GM12891 (cell line): ENCODE measurements around the gene MYLK.
"Not testable (repeated sequence)": the region's sequence is repeated elsewhere in the genome, so short reads cannot be mapped to it uniquely, and the experiment has no call there.

Experiments used
- POLR2A ChIP-seq: IDR thresholded peaks from 2 replicates; pipeline ENCODE4 v1.6.1; 2011; ENCODE audit warnings: low read depth, low read length, control low read depth
- POLR2AphosphoS5 ChIP-seq: IDR thresholded peaks from 2 replicates; pipeline ENCODE4 v1.6.1; 2011; ENCODE audit warnings: low read depth, low read length, control low read depth

- not testable (repeated sequence) for TF ChIP-seq POLR2AphosphoS5, POLR2A
Measured at GRCh38 chr3:123890991-123891390, 6.9 kb upstream of the MYLK start.
